Activated CD4-positive, alpha-beta T cell treated with anti-CD3 and anti-CD28 coated beads, Interleukin-2, amount 10 ng/mL, durations not matched to agents 7 days and 5 days (primary cell): ENCODE data around the gene MYO9B. TPM values are rescaled to one million over a fixed set of nuclear protein-coding genes. Genes with fewer than 3 reads are reported as not detected.

Source experiments
- CTCF ChIA-PET: fragments of 350-600 bp; sonication (Branson Sonifier 250); formaldehyde crosslinking; loops from one replicate; lab custom pipeline; 2021; ENCODE audit warnings: antibody characterized with exemption; lab: Charles Lee
- POLR2A ChIA-PET: fragments of 350-600 bp; sonication (Branson Sonifier 250); formaldehyde crosslinking; loops from one replicate; lab custom pipeline; 2021; ENCODE audit warnings: antibody characterized with exemption; lab: Charles Lee
- DNase-seq: peaks from one replicate; pipeline ENCODE4 v3.0.0-alpha.2; 2020
- H3K27ac Mint-ChIP-seq: one replicate; pipeline ENCODE4 v1.8.0; 2021; ENCODE audit warnings: mild to moderate bottlenecking, moderate library complexity, mixed read lengths
- H3K27me3 Mint-ChIP-seq: one replicate; pipeline ENCODE4 v1.8.0; 2021; ENCODE audit warnings: mixed read lengths
- H3K36me3 Mint-ChIP-seq: one replicate; pipeline ENCODE4 v1.8.0; 2021; ENCODE audit warnings: low read depth, mixed read lengths
- H3K4me1 Mint-ChIP-seq: one replicate; pipeline ENCODE4 v1.8.0; 2021; ENCODE audit warnings: mixed read lengths
- H3K4me3 Mint-ChIP-seq: one replicate; pipeline ENCODE4 v1.8.0; 2021; ENCODE audit warnings: mild to moderate bottlenecking, moderate library complexity, mixed read lengths
- H3K9me3 Mint-ChIP-seq: one replicate; pipeline ENCODE4 v1.8.0; 2021; ENCODE audit warnings: mixed read lengths
- total RNA-seq, 2 experiments: library from RNA; stranded (reverse); gene quantifications; one replicate each; pipeline ENCODE4 v1.2.3, GENCODE V29; 2021

The MYO9B gene
- total RNA-seq, 2 experiments from 2014 or later, result 217 to 218 TPM

DNA sequence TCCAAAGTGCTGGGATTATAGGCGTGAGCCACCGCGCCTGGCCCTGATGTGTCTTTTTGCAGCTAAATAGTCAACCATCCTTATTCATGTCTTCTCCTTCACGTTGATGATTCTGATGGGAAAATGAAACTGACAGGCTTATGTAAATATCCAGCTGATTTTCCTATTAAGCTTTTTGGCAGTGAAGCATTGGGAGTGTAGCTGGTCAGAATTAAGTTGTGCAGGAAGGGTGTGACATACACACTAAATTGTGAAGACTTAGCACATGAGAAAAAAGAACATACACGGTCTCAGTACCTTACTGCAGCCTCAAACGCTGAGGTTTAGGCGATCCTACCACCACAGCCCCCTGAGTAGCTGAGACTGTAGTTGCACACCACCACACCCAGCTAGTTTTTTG is 89.1 kb downstream of the MYO9B start:
- no peak for DNase-seq
- H3K9me3 Mint-ChIP-seq, result peaks cover 3% of the 10 kb centered on the region
- CTCF ChIA-PET, result interaction anchor here (1.2 kb wide), 1 partner anchor 119 kb away, joined by 3 read pairs; no protein-coding TSS in a partner anchor
- H3K27ac Mint-ChIP-seq, result no peak overlapping the region
- H3K4me3 Mint-ChIP-seq, result no peak overlapping the region
- no peaks in the 10 kb centered on the region for H3K4me1 Mint-ChIP-seq
- peaks cover 65% of the 10 kb centered on the region for H3K36me3 Mint-ChIP-seq
- H3K27me3 Mint-ChIP-seq, result no peaks in the 10 kb centered on the region
- POLR2A ChIA-PET, result no interaction called here

DNA sequence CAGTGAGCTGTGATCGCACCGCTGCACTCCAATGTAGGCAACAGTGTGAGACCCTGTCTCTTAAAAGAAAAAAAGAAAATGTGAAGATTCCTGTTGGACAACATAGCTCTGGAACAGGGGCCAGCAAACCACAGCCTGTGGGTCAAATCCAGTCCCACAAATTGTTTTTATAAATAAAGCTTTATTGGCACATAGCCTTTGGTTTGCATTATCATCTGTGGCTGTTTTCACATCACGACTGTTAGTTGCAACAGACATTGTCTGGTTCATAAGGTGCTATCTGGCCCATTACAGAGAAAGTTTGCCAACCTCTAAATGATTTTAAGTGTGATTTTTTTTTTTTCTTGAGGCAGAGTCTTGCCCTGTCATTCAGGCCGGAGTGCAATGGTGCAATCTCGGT is 90.1 kb downstream of the MYO9B start:
- ChIA-PET CTCF (interaction anchor here (0.7 to 1.2 kb wide), 2 partner anchors 10 to 69 kb away, joined by 3 to 5 read pairs; no protein-coding TSS in a partner anchor), POLR2A (no interaction called here)
- Mint-ChIP-seq H3K4me1 (no peaks in the 10 kb centered on the region), H3K27me3 (no peaks in the 10 kb centered on the region), H3K27ac (no peak overlapping the region), H3K36me3 (peaks cover 62% of the 10 kb centered on the region), H3K9me3 (peaks cover 3% of the 10 kb centered on the region), H3K4me3 (no peak overlapping the region)
- DNase-seq, result no peak

DNA sequence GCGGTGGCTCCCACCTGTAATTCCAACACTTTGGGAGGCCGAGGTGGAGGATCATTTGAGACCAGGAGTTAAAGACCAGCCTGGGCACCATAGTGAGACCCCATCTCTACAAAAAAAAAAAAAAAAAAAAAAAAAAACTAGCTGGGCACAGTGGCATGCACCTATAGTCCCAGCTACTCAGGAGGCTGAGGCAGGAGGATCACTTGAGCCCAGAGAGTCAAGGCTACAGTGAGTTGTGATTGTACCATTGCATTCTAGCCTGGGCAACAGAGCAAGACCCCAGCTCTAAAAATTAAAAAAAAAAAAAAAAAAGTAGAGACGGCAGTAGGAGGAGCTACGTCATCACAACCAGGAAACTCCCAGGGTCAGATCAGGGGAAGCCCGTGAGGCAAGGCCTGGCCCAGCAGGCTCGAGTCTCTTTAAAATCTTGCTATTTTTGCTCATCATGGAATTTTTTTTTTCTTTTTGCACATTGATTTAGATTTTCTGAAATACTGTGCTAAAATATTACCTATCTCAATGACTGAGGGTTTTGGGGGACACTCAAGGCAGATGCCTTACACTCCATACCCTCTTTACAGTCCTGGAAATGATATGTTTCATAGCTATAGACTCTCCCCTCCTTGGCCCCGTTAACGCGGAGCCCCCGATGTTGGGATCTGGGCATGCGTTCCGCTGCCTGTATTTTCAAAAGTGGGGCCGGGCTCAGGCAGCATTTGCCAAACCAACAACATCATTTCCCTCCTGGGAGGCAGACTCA is 95.1 kb downstream of the MYO9B start:
- no peak for DNase-seq
- POLR2A ChIA-PET, result no interaction called here
- peaks cover 58% of the 10 kb centered on the region for H3K36me3 Mint-ChIP-seq

DNA sequence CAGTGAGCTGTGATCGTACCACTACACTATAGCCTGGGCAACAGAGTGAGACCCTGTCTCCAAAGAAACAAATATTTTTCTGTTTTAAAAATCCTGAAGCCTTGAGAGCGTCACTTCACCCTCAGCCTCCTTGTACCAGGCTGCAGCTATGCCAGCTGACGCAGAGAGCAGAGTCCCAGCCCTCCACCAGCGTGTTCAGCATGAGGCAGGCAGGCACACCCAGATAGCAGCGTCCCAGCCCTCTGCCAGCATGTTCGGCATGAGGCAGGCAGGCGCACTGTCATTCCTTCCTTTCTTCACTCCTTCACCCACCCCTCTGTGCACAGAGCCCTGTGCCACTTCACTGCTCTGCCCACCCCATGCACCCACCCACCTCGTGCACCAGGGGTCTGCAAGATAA is 96.3 kb downstream of the MYO9B start:
- peaks cover 57% of the 10 kb centered on the region for H3K36me3 Mint-ChIP-seq
- POLR2A ChIA-PET, result interaction anchor here (0.6 kb wide), 1 partner anchor 50 kb away, joined by 13 read pairs; no protein-coding TSS in a partner anchor
- H3K4me3 Mint-ChIP-seq, result no peak overlapping the region
- DNase-seq, result no peak
- H3K9me3 Mint-ChIP-seq, result no peaks in the 10 kb centered on the region
- H3K27ac Mint-ChIP-seq, result no peak overlapping the region
- CTCF ChIA-PET, result no interaction called here
- no peaks in the 10 kb centered on the region for H3K27me3 Mint-ChIP-seq
- H3K4me1 Mint-ChIP-seq, result no peaks in the 10 kb centered on the region

More for the DNA sequence above, 95.1 kb downstream of the MYO9B start:
- Mint-ChIP-seq H3K27me3 (no peaks in the 10 kb centered on the region), H3K4me3 (no peak overlapping the region), H3K4me1 (no peaks in the 10 kb centered on the region), H3K27ac (no peak overlapping the region), H3K9me3 (no peaks in the 10 kb centered on the region)
- CTCF ChIA-PET, result no interaction called here

DNA sequence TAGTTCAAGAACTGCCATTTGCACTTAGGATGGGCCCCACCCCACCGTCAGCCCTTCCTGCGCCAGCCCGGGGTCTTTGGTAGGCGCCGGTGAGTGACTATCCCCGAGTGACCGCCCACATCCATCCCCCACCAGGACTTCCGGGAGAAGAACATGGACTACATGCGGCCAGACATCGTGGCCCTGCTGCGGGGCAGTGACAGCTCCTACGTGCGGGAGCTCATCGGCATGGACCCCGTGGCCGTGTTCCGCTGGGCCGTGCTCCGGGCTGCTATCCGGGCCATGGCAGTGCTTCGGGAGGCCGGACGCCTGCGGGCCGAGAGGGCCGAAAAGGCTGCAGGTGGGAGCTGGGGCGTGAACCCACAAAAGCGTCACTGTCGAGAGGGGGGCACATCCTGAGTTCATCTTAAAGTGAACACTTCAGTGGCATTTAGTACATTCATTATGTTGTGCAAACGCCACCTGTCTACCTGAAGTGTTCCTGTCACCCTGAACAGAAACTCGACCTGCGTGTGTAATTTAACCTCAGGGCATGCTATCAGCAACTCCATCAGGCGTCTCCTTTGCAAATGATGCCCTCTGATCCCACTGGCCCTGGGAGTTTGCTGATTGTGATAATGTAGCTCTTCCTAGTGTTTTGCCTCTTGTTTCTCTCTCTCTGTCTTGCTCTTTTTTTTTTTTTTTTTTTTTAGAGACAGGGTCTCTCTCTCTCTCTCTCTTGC is 97.2 kb downstream of the MYO9B start:
- DNase-seq, result no peak
- Mint-ChIP-seq H3K4me1 (no peaks in the 10 kb centered on the region), H3K9me3 (no peaks in the 10 kb centered on the region), H3K36me3 (peaks cover 58% of the 10 kb centered on the region), H3K4me3 (no peak overlapping the region), H3K27ac (no peak overlapping the region), H3K27me3 (no peaks in the 10 kb centered on the region)
- ChIA-PET POLR2A (no interaction called here), CTCF (interaction anchor here (0.5 to 0.6 kb wide), 2 partner anchors 12 to 1145 kb away, joined by 3 to 4 read pairs; no protein-coding TSS in a partner anchor)

DNA sequence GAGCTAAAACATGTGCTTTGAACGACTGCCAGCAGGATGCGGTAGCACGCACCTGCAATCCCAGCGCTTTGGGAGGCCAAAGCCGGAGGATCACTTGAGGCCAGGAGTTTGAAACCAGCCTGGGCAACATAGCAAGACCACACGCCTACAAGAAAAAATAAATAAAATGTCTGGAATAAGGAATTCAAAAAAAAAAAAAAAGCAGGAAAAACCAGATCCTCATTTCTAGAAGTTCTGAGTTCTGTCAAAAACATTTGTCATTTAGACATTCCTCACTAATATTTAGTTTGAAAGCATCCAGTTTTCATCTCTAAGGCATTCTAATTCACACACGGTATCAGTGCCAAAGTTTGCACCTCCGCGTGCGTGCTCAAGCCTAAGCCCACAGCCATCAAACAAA is 102.7 kb downstream of the MYO9B start:
- Mint-ChIP-seq H3K9me3 (no peaks in the 10 kb centered on the region), H3K27me3 (no peaks in the 10 kb centered on the region), H3K27ac (no peak overlapping the region), H3K4me3 (no peak overlapping the region), H3K36me3 (peaks cover 38% of the 10 kb centered on the region), H3K4me1 (peaks cover 20% of the 10 kb centered on the region)
- DNase-seq, result no peak
- ChIA-PET POLR2A (interaction anchor here (0.5 kb wide), 1 partner anchor 50 kb away, joined by 3 read pairs; no protein-coding TSS in a partner anchor), CTCF (no interaction called here)

DNA sequence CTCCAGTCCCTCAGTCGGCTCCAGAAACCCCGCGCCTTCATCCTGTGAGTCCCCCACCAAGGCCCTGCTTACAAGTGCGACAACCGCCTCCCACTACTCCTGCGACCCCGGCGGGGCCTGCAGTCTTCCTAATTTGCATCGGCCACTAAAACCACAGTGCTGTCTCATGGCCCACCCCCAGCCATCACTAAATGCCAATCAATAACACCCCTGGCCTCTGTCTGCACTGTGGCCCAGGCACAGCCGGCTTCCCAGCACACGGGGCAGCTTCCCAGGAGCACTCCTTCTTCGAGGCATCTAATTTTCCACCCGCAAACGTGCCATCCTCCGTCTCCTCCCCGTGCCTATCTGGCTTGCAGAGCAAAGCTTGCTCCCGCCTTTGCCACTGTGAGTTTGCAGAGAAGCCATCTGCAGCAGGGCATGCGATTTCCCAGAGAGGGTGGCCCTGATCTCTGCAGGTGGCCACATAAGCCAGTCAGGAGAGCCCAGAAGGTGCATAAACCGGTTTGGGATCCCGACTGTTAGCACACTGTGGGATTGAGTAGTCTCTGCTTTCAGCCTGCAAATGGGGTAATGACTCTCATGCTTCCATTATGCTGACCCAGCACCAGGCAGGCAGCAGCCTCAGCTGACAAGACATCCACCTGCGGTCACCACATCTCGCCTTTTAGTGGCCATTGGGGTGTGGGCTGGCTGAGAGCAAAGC is 105.6 kb downstream of the MYO9B start:
- no peaks in the 10 kb centered on the region for H3K9me3 Mint-ChIP-seq
- ChIA-PET POLR2A (no interaction called here), CTCF (interaction anchor here (0.6 kb wide), 1 partner anchor 131 kb away, joined by 4 read pairs; no protein-coding TSS in a partner anchor)
- no peak for DNase-seq
- H3K4me1 Mint-ChIP-seq, result peaks cover 42% of the 10 kb centered on the region
- no peak overlapping the region for H3K4me3 Mint-ChIP-seq
- no peaks in the 10 kb centered on the region for H3K27me3 Mint-ChIP-seq
- peak overlapping the region; percentile 19 for H3K27ac Mint-ChIP-seq
- H3K36me3 Mint-ChIP-seq, result peaks cover 45% of the 10 kb centered on the region

DNA sequence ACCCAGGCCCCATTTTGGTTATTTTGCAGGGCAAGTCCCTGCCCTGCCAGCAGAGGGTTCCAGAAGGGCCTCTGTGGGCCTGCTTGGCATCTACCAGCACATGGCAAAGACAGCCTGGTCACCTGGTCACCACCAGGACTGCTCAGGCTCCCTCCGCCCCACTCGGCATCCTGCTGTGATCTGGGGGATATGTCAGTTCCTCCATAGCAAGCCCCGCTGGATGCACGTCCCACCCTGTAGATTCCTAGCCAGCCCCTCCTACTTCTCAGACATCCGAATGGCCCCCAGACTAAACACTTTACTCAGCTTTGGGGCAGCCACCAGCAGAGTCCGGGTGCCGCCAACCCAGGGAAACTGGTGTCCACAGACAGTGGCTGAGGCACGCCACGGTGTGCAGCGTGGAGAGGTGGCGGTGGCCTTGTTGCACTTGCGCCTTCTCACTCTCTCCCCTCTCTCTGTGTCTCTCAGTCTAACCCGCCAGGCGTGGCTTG is 107.7 kb downstream of the MYO9B start:
- no peaks in the 10 kb centered on the region for H3K27me3 Mint-ChIP-seq
- H3K36me3 Mint-ChIP-seq, result peaks cover 51% of the 10 kb centered on the region
- POLR2A ChIA-PET, result interaction anchor here (0.6 to 1.3 kb wide), 2 partner anchors 52 to 93 kb away, joined by 3 read pairs; no protein-coding TSS in a partner anchor
- H3K4me1 Mint-ChIP-seq, result peaks cover 42% of the 10 kb centered on the region
- CTCF ChIA-PET, result interaction anchor here (0.5 to 3.0 kb wide), 6 partner anchors 15 to 547 kb away, joined by 3 to 9 read pairs (median 4); no protein-coding TSS in a partner anchor
- peak overlapping the region; percentile 98 for H3K27ac Mint-ChIP-seq
- no peaks in the 10 kb centered on the region for H3K9me3 Mint-ChIP-seq
- peak; percentile 29 for DNase-seq
- peak overlapping the region; percentile 74 for H3K4me3 Mint-ChIP-seq

DNA sequence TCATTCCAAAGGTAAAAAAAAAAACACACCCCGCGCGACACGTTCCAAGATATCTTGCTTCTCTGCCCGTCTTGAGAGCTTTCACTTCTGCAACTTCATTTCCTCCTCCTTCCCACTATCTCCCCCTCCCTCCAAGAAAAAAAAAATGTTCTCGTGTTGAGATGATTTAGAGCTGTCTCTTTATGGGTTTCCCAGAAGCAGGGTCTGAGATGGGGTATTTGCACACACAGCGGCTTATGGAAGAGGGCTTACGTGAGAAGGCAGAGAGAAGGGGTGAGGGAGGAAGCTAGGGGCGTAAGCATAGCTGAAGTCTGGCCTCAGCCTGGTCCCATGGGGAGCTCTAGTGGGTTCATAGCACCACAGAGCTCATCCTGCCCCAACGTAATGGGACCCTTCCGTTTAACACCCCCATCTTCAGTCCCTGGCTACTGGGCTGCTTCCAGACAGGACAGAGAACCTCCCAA is 108.3 kb downstream of the MYO9B start:
- peaks cover 42% of the 10 kb centered on the region for H3K4me1 Mint-ChIP-seq
- H3K27ac Mint-ChIP-seq, result peak overlapping the region; percentile 98
- peak overlapping the region; percentile 74 for H3K4me3 Mint-ChIP-seq
- no peaks in the 10 kb centered on the region for H3K27me3 Mint-ChIP-seq
- peaks cover 51% of the 10 kb centered on the region for H3K36me3 Mint-ChIP-seq
- ChIA-PET CTCF (interaction anchor here (0.5 to 3.0 kb wide), 11 partner anchors 16 to 633 kb away, joined by 3 to 9 read pairs (median 3); partner anchors contain the start of gene USE1), POLR2A (interaction anchor here (0.6 to 1.3 kb wide), 4 partner anchors 52 to 204 kb away, joined by 3 to 8 read pairs (median 3); no protein-coding TSS in a partner anchor)
- DNase-seq, result peak; percentile 31
- no peaks in the 10 kb centered on the region for H3K9me3 Mint-ChIP-seq

DNA sequence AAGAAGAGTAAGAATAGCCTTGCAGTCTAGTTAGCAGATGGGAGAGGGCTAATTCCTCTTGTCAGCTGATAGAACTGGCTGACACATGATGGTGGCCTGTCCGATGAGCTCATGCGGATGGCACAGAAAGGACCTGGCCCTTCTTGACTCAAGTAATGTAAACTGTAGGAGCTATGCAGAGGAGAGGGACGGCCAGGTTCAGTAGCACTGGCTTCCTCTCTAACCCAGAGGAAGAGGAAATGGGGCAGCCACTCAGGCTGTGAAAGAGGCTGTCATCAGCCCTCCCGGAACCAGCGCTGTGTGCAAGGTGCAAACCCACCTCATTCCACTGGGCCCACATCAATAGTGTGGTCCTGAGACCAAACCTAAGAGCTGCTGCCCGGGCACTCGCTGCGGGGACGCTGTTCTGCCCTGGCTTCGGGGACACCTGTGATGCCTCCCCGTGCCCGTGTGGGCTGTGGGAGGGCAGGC is 108.8 kb downstream of the MYO9B start:
- POLR2A ChIA-PET, result interaction anchor here (0.6 to 1.3 kb wide), 3 partner anchors 51 to 204 kb away, joined by 3 to 8 read pairs (median 3); no protein-coding TSS in a partner anchor
- peaks cover 42% of the 10 kb centered on the region for H3K4me1 Mint-ChIP-seq

DNA sequence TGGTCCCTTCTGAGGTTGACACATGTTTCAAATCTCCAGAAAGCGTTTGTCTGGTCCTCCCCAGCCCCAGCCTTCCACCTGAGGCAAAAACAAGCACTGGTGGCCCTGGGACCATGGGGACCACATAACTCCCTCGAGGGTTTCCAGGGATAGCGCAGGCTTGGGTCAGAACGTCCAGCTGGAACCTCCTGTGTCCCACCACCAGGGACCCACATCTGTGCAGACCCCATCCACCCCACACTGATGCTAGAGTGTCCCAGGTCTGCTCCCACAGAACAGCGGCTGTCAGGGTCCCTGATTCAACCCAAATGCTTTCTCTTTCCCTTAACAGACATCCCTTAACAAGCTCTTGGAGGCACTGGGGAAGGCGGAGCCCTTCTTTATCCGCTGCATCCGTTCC is 110.0 kb downstream of the MYO9B start:
- Mint-ChIP-seq H3K9me3 (no peaks in the 10 kb centered on the region), H3K27me3 (no peaks in the 10 kb centered on the region), H3K36me3 (peaks cover 54% of the 10 kb centered on the region), H3K27ac (peak overlapping the region; percentile 60), H3K4me3 (no peak overlapping the region), H3K4me1 (peaks cover 41% of the 10 kb centered on the region)
- DNase-seq, result no peak
- ChIA-PET CTCF (interaction anchor here (3.0 kb wide), 1 partner anchor 60 kb away, joined by 9 read pairs; no protein-coding TSS in a partner anchor), POLR2A (no interaction called here)

More for the DNA sequence above, 108.8 kb downstream of the MYO9B start:
- Mint-ChIP-seq H3K27me3 (no peaks in the 10 kb centered on the region), H3K9me3 (no peaks in the 10 kb centered on the region), H3K36me3 (peaks cover 55% of the 10 kb centered on the region), H3K27ac (peak overlapping the region; percentile 98), H3K4me3 (peak overlapping the region; percentile 74)
- peak; percentile 74 for DNase-seq
- CTCF ChIA-PET, result interaction anchor here (0.5 to 3.0 kb wide), 9 partner anchors 16 to 633 kb away, joined by 3 to 9 read pairs (median 3); partner anchors contain the start of gene USE1
